Measurements from ENCODE around the gene ZC3H12D.

GRCh38 chr6:149435919-149436586 is 48.8 kb downstream of the ZC3H12D start:
- TF ChIP-seq CTCF (conservative IDR thresholded peaks at IDR 0.05; ENCODE audit: low read depth in 2 of 2) (no peak), ZNF114 (CRISPR knock-in tag; IDR thresholded peaks at IDR 0.05) (no peak), EZH2 (IDR thresholded peaks at IDR 0.05; ENCODE audit: low read depth, unreplicated experiment) (no peak), POLR2AphosphoS5 (IDR thresholded peaks at IDR 0.05; ENCODE audit: low read depth) (no peak), EZH2phosphoT487 (IDR thresholded peaks at IDR 0.05; ENCODE audit: unreplicated experiment) (no peak), REST (IDR thresholded peaks at IDR 0.05; ENCODE audit: unreplicated experiment) (no peak), JUNB (IDR thresholded peaks at IDR 0.05; ENCODE audit: unreplicated experiment) (no peak), CREB1 (CRISPR knock-in tag; IDR thresholded peaks at IDR 0.05; ENCODE audit: low read depth) (no peak), STAT1 (IDR thresholded peaks at IDR 0.05; ENCODE audit: unreplicated experiment) (no peak), ETS1 (IDR thresholded peaks at IDR 0.05) (no peak), ZNF462 (CRISPR knock-in tag; IDR thresholded peaks at IDR 0.05) (no peak), NANOG (IDR thresholded peaks at IDR 0.05; ENCODE audit: borderline replicate concordance) (no peak)
